IPS DF 4.7 (cell line): Measurements from ENCODE around the gene RESF1.

Experiments
- DNase-seq: peaks from one replicate; pipeline ENCODE4 v3.0.0-alpha.2; 2013; ENCODE audit warnings: low spot score; ENCODE audit errors: extremely low read depth

RESF1 gene

GRCh38 chr12:32005496-32006125 lies 46.4 kb downstream of the RESF1 start:
- DNase-seq: no peak
